HG03565 (cell line): Measurements from ENCODE around the gene KIF26B.
"Not testable (repeated sequence)": the region's sequence is repeated elsewhere in the genome, so short reads cannot be mapped to it uniquely, and the experiment has no call there.

Source experiments
- ATAC-seq: cut with Tn5 transposase; IDR thresholded peaks from one replicate; pipeline ENCODE4 v1.9.1; 2021; ENCODE audit warnings: mild to moderate bottlenecking, moderate library complexity; ENCODE audit not compliant: unreplicated experiment

Gene KIF26B

GRCh38 chr1:245311887-245312536, 157.2 kb downstream of the KIF26B start:
- ATAC-seq = no peak

- ATAC-seq = no peak
These were observed 158.8 kb downstream of the KIF26B start for GRCh38 chr1:245313576-245313975.

GRCh38 chr1:245316784-245317183, 162.0 kb downstream of the KIF26B start:
- no peak for ATAC-seq

GRCh38 chr1:245317217-245317616, 162.4 kb downstream of the KIF26B start:
- no peak for ATAC-seq

- no peak for ATAC-seq
These were observed 164.3 kb downstream of the KIF26B start for GRCh38 chr1:245319094-245319493.

GRCh38 chr1:245322673-245323072, 167.9 kb downstream of the KIF26B start:
- no peak for ATAC-seq

GRCh38 chr1:245323765-245324164, 169.0 kb downstream of the KIF26B start:
- not testable (repeated sequence) for ATAC-seq

GRCh38 chr1:245325922-245326795, 171.4 kb downstream of the KIF26B start:
- ATAC-seq = no peak

- no peak for ATAC-seq
These were observed 172.6 kb downstream of the KIF26B start for GRCh38 chr1:245327360-245327759.

- no peak for ATAC-seq
These were observed 173.1 kb downstream of the KIF26B start for GRCh38 chr1:245327842-245328241.

- ATAC-seq = no peak
These were observed 176.2 kb downstream of the KIF26B start for GRCh38 chr1:245330951-245331350.

- ATAC-seq = no peak
These were observed 177.3 kb downstream of the KIF26B start for GRCh38 chr1:245332085-245332484.

- ATAC-seq = no peak
These were observed 177.7 kb downstream of the KIF26B start for GRCh38 chr1:245332513-245332912.

- ATAC-seq = no peak
These were observed 179.4 kb downstream of the KIF26B start for GRCh38 chr1:245334235-245334634.

- ATAC-seq = no peak
These were observed 180.2 kb downstream of the KIF26B start for GRCh38 chr1:245334827-245335490.

GRCh38 chr1:245335684-245336083, 180.9 kb downstream of the KIF26B start:
- not testable (repeated sequence) for ATAC-seq

- ATAC-seq = no peak
These were observed 181.6 kb downstream of the KIF26B start for GRCh38 chr1:245336149-245336983.

GRCh38 chr1:245336984-245337355, 182.2 kb downstream of the KIF26B start:
- ATAC-seq = not testable (repeated sequence)

GRCh38 chr1:245337829-245338484, 183.2 kb downstream of the KIF26B start:
- ATAC-seq = no peak

GRCh38 chr1:245338485-245338877, 183.7 kb downstream of the KIF26B start:
- no peak for ATAC-seq
